Measurements from ENCODE around the gene BICDL2.

GRCh38 chr16:3027489-3027795, 9.3 kb downstream of the BICDL2 start:
- no peak for TF ChIP-seq GLIS3 (CRISPR knock-in tag; IDR thresholded peaks at IDR 0.05)
- TF ChIP-seq SNAI2 (CRISPR knock-in tag; IDR thresholded peaks at IDR 0.05): no peak
- TF ChIP-seq CREB5 (CRISPR knock-in tag; IDR thresholded peaks at IDR 0.05; ENCODE audit: low read depth): no peak
- TF ChIP-seq PATZ1 (CRISPR knock-in tag; IDR thresholded peaks at IDR 0.05; ENCODE audit: borderline replicate concordance): no peak

Measured in SK-N-SH treated with all-trans-retinoic acid at 6 μM for 48 hours (cell line).